Activated T-cell treated with anti-CD3 and anti-CD28 coated beads, Interleukin-2, amount 50 U/mL, for 4 hours (primary cell): Measurements from ENCODE around the gene CCNQ. TPM values are rescaled to one million over a fixed set of nuclear protein-coding genes. Genes with fewer than 3 reads are reported as not detected.

Source experiments
- ATAC-seq, 2 donors: fragments of 200-7000 bp; cut with Tn5 transposase; one replicate each; pipeline ENCODE4 v1.10.0; 2021
- DNase-seq: peaks from one replicate; pipeline ENCODE4 v3.0.0-alpha.2; 2020
- H3K27me3 Mint-ChIP-seq: one replicate; pipeline ENCODE4 v1.8.0; 2021; ENCODE audit warnings: low read depth, mixed read lengths
- H3K36me3 Mint-ChIP-seq: one replicate; pipeline ENCODE4 v1.8.0; 2022; ENCODE audit warnings: mixed read lengths; ENCODE audit not compliant: insufficient read depth
- H3K4me1 Mint-ChIP-seq: one replicate; pipeline ENCODE4 v1.8.0; 2021; ENCODE audit warnings: low read depth, mixed read lengths
- H3K4me3 Mint-ChIP-seq: one replicate; pipeline ENCODE4 v1.8.0; 2021; ENCODE audit warnings: mild to moderate bottlenecking, moderate library complexity, mixed read lengths
- H3K9me3 Mint-ChIP-seq: one replicate; pipeline ENCODE4 v1.8.0; 2021; ENCODE audit warnings: mixed read lengths
- total RNA-seq, 3 donors: library from RNA; stranded (reverse); gene quantifications; one replicate each; pipeline ENCODE4 v1.2.1, GENCODE V29; 2021

The CCNQ gene
- total RNA-seq, 3 donors from 2014 or later: 38.6 to 46.9 (median 39.1) TPM

GRCh38 chrX:153539979-153540358, 59.0 kb downstream of the CCNQ start:
- ATAC-seq (no peak), DNase-seq (no peak)
- Mint-ChIP-seq H3K36me3 (no peaks in the 10 kb centered on the region), H3K27me3 (no peaks in the 10 kb centered on the region), H3K4me3 (no peak overlapping the region), H3K9me3 (no peaks in the 10 kb centered on the region), H3K4me1 (no peaks in the 10 kb centered on the region)

DNA sequence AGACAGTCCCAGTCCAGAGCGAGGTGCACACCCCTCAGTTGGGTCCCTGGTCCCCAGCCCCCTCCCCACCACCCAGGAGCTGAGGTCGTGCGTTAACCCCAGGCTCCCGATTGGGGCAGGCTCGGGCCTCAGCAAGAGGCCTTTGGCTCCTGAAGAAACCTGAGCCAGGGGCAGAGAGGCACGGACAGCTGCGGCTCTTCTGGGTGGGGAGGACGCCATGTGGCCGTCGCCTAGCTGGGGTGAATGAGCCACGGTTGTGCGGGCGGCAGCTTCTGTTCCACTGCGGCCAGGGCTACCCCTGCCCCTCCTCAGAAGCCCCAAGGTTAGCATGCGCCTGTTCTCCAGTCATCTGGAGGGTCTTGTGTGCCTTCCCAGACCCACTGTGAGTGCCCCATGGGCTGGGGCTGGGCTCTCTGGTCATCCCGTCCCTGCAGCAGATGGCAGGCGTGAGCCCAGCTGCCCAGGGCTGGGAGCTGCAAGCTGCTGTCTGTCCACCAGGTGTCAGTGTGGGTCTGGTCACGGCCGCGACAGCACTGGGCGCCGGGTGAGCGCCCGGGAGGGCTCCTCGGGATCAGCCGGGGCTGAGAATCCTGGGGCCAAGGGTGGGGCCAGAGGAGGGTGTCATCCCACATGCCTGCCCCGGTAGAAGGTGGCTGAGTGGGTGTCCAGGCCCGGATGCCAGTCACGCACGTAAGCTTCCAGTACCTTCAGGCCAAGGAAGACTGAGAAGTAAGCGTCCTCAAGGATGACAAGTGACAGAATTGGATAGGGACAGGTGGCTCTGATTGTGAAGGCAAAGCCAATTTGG, 59.6 kb downstream of the CCNQ start:
- DNase-seq (peak; percentile 54), ATAC-seq (peak; percentile 83 to 89)
- H3K9me3 Mint-ChIP-seq: no peaks in the 10 kb centered on the region
- no peak overlapping the region for H3K4me3 Mint-ChIP-seq
- no peaks in the 10 kb centered on the region for H3K27me3 Mint-ChIP-seq
- H3K4me1 Mint-ChIP-seq: no peaks in the 10 kb centered on the region
- H3K36me3 Mint-ChIP-seq: no peaks in the 10 kb centered on the region

GRCh38 chrX:153538424-153538823, 60.5 kb downstream of the CCNQ start:
- H3K4me3 Mint-ChIP-seq: no peak overlapping the region
- ATAC-seq (no peak), DNase-seq (no peak)
- H3K4me1 Mint-ChIP-seq: no peaks in the 10 kb centered on the region
- H3K36me3 Mint-ChIP-seq: no peaks in the 10 kb centered on the region
- H3K9me3 Mint-ChIP-seq: no peaks in the 10 kb centered on the region
- H3K27me3 Mint-ChIP-seq: no peaks in the 10 kb centered on the region

Other genes with a start within 250 kb of the CCNQ start
- not detected for gene PNMA6E, start 197.8 kb downstream of the CCNQ start, total RNA-seq
- gene ZFP92, start 187.7 kb downstream of the CCNQ start, total RNA-seq: 1 to 10 TPM; 1.1 to 1.5 (median 1.5) TPM
- 1 to 10 TPM; 1.7 to 2.4 (median 2.2) TPM for gene TREX2, start 153.1 kb downstream of the CCNQ start, total RNA-seq
- 10 to 100 TPM; 77.1 to 90.3 (median 85.3) TPM for gene HAUS7, start 128.6 kb downstream of the CCNQ start, total RNA-seq
- under 1 TPM; 0.13 to 0.30 (median 0.16) TPM for gene BGN, start 104.2 kb downstream of the CCNQ start, total RNA-seq
- under 1 TPM in 1 of 3 donors, not detected in 2; 0.05 TPM for gene ATP2B3, start 81.5 kb downstream of the CCNQ start, total RNA-seq
- under 1 TPM; 0.11 to 0.42 (median 0.33) TPM for gene DUSP9, start 48.1 kb upstream of the CCNQ start, total RNA-seq
- under 1 TPM; 0.26 to 0.71 (median 0.51) TPM for gene PNCK, start 74.7 kb upstream of the CCNQ start, total RNA-seq
- gene SLC6A8, start 88.8 kb upstream of the CCNQ start, total RNA-seq: 1 to 10 TPM; 1.1 to 1.9 (median 1.6) TPM
- 100 to 1,000 TPM; 134 to 176 (median 151) TPM for gene BCAP31, start 125.2 kb upstream of the CCNQ start, total RNA-seq
- gene ABCD1, start 125.7 kb upstream of the CCNQ start, total RNA-seq: 1 to 10 TPM; 2.6 to 3.4 (median 3.1) TPM
- gene PLXNB3, start 165.1 kb upstream of the CCNQ start, total RNA-seq: under 1 TPM; 0.40 to 0.66 (median 0.46) TPM
- not detected for gene SRPK3, start 181.9 kb upstream of the CCNQ start, total RNA-seq
- gene IDH3G, start 195.2 kb upstream of the CCNQ start, total RNA-seq: 10 to 100 TPM; 60.8 to 64.2 (median 62.7) TPM
- gene SSR4, start 195.5 kb upstream of the CCNQ start, total RNA-seq: 100 to 1,000 TPM; 295 to 341 (median 296) TPM
- gene PDZD4, start 231.4 kb upstream of the CCNQ start, total RNA-seq: 1 to 10 TPM in 2 of 3 donors, under 1 TPM in 1; 0.81 to 1.4 (median 1.4) TPM